ENCODE measurements around the gene SLC25A36.

DNA sequence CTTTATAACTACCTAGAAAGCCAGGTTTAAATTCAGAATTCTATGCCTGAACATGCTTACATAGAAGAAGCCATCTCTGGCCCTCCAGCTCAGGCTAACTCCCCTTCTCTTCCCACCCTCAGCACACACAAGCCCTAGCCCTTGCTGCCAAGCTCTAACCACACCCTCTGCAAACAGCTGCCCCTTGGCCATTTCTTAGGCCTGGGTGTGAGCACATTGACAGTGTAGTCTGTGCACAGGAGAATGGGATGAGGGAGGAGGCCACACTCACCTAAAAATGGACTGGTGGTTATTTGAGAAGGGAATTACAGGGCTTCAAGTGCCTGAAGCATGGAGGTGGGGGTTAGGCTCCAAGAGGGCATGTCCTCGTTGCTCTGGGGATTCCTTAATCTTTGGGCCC is 42.3 kb upstream of the SLC25A36 start:
- TF ChIP-seq, protein P1, sequence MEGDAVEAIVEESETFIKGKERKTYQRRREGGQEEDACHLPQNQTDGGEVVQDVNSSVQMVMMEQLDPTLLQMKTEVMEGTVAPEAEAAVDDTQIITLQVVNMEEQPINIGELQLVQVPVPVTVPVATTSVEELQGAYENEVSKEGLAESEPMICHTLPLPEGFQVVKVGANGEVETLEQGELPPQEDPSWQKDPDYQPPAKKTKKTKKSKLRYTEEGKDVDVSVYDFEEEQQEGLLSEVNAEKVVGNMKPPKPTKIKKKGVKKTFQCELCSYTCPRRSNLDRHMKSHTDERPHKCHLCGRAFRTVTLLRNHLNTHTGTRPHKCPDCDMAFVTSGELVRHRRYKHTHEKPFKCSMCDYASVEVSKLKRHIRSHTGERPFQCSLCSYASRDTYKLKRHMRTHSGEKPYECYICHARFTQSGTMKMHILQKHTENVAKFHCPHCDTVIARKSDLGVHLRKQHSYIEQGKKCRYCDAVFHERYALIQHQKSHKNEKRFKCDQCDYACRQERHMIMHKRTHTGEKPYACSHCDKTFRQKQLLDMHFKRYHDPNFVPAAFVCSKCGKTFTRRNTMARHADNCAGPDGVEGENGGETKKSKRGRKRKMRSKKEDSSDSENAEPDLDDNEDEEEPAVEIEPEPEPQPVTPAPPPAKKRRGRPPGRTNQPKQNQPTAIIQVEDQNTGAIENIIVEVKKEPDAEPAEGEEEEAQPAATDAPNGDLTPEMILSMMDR (IDR thresholded peaks at IDR 0.05; ENCODE audit: low read length) = no peak
- no peak for TF ChIP-seq EZH2 (IDR thresholded peaks at IDR 0.05; ENCODE audit: borderline replicate concordance, low read length)

All from OCI-LY1 (cell line).